HG02973 (cell line): ENCODE results near the gene S100A5.
"Not testable (repeated sequence)": the region's sequence is repeated elsewhere in the genome, so short reads cannot be mapped to it uniquely, and the experiment has no call there.

Experiments
- ATAC-seq: cut with Tn5 transposase; IDR thresholded peaks from one replicate; pipeline ENCODE4 v1.9.1; 2021; ENCODE audit warnings: moderate library complexity; ENCODE audit not compliant: unreplicated experiment

The S100A5 gene

GRCh38 chr1:153535242-153536011, 5.3 kb downstream of the S100A5 start, which contains the start of gene S100A6:
S100A6 (minus strand) TSS chr1:153535991; CDS start chr1:153535339, 652 bp downstream.
- peak; percentile 12 for ATAC-seq

- no peak for ATAC-seq
Measured at GRCh38 chr1:153534925-153535241, 5.9 kb downstream of the S100A5 start.

DNA sequence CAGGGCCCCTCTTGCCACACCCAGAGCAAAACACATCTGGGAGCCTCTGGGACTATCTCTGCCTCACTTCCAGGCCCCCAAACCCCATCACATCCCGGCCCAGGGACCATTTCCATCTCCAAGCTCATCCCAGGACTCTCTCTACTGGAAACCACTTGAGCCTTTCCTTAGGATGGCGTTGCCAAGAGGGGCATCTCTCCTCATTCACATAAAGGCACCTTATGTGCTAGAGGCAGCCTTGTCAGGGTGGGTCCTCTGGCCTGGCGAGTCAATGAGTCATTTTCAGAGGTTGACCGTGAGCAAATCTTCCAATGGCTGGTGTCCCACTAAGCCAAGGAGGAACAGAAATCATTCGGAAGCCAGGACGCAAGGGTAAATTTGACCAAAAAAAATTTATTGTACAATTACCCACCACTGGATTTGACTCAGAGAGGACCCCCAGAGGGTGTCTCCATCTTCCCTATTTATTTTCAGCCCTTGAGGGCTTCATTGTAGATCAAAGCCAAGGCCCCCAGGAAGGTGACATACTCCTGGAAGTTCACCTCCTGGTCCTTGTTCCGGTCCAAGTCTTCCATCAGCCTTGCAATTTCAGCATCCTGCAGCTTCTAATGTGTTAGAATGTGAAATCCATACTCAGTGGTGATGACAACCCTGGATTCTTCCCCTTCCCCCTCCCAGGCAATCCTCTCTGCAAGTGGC, 6.4 kb downstream of the S100A5 start:
- ATAC-seq: no peak

DNA sequence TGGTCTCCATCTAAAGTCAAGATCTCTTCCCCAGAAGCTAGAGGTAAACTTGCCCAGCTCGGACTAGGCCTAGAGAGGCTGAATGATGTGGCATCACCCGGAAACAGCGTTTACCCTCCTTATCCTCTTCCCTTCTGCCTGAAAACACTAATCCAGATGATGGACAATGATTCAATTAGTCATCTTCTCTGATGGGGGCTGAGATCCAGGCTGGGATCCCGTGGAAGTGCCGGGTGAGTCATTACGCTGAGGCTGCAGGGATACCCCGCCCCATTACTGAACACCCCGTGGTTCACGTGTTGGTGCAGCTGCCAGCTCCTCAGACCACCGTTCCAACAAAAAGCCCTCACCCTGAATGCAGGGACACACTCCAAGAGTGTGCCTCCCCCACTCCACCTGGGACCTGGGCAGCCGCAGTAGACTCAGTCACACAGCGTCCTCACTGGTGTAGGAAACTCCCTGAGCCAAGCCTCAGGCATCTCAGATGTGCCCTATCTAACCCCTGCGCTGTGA, 7.0 kb downstream of the S100A5 start:
- ATAC-seq: no peak

- ATAC-seq: no peak
Measured at GRCh38 chr1:153532769-153533599, 7.8 kb downstream of the S100A5 start.

DNA sequence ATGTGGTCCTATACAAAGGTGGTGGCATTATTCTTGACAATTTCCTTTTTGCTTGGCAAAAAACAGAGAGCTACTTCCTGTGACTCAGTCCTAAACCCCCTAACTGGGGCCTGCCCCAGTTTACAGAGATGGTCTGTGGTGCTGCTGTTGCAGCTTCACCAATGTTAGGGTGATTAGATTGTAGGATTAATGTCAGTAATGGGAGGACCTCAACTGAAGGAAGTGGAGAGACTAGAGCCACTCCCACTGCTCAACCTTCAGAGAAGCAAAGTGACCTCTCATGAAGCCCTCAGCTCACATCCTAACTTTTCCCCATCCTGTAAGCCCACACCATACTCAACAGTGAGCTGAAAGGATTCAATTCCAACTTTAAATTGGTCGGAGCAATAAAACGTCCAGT, 8.6 kb downstream of the S100A5 start:
- ATAC-seq: no peak

- ATAC-seq: no peak
Measured at GRCh38 chr1:153531638-153532037, 9.1 kb downstream of the S100A5 start.

GRCh38 chr1:153527683-153528040, 13.1 kb downstream of the S100A5 start:
- no peak for ATAC-seq

GRCh38 chr1:153527023-153527682, 13.6 kb downstream of the S100A5 start:
- ATAC-seq: no peak

DNA sequence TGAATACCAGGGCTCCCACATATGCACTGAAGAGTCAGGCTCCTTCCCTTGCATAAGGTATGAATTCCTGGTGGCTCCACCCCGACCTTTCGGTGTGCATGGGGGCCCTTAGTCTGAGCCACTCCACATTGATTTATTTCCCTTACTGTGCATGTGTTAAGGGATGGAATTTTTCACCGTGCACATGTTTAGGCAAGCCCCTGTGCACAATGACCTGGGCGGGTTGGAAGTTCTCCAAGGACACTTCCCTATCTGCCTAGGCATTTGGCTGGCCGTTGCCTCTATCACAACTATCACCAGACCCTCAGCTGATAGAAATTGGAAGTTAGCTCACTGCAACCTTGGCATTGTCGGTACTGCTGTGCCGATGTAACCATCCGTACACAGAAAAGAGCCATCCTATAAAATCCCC, 14.6 kb downstream of the S100A5 start:
- no peak for ATAC-seq

GRCh38 chr1:153525088-153525728, 15.5 kb downstream of the S100A5 start:
- no peak for ATAC-seq

- ATAC-seq: not testable (repeated sequence)
Measured at GRCh38 chr1:153522353-153523048, 18.2 kb downstream of the S100A5 start.

- not testable (repeated sequence) for ATAC-seq
Measured at GRCh38 chr1:153521808-153522207, 18.9 kb downstream of the S100A5 start.

- no peak for ATAC-seq
Measured at GRCh38 chr1:153520818-153521476, 19.8 kb downstream of the S100A5 start.

DNA sequence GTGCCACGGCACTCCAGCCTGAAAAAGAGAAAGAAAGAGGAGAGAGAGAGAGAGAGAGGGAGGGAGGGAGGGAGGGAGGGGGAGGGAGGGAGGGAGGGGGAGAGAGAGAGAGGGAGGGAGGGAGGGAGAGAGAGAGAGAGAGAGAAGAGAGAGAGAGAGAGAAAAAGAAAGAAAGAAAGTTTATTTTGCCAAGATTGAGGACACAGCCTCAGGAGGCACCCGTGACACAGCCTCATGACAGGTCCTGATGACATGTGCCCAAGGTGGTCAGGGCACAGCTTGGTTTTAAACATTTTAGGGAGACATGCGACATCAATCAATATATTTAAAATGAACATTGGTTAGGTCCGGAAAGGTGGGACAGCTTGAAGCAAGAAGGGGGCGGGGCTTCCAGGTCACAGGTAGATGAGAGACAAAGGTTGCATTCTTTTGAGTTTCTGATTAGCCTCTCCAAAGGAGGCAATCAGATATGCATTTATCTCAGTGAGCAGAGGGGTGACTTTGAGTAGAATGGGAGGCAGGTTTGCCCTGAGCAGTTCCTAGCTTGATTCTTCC, 20.5 kb downstream of the S100A5 start:
- ATAC-seq: not testable (repeated sequence)

- ATAC-seq: no peak
Measured at GRCh38 chr1:153519242-153519641, 21.5 kb downstream of the S100A5 start.

GRCh38 chr1:153515504-153516394, 25.0 kb downstream of the S100A5 start:
- ATAC-seq: no peak

DNA sequence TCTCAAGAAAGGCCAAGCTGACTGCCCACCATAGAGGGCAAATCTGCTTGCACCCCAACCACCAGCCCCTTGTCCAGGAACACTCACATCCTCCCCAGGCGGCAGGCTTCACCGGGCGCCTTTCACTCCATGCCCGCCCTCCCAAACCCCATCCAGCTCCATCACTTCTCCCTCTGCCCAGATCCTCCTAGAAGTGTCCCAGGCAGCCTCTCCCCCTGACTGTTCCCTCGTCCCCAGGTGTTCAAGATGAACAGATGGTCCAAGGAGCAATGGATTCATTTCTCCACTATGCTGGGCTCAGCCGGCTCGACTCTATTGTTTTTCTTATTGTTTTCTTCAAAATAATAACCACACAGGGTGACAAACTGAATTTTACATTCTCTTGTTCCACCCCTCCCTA, 27.1 kb downstream of the S100A5 start:
- ATAC-seq: no peak
